Urothelium cell line (cell line): ENCODE data around the gene CT45A6.
"Not testable (repeated sequence)": the region's sequence is repeated elsewhere in the genome, so short reads cannot be mapped to it uniquely, and the experiment has no call there.

Experiments used
- DNase-seq: peaks from one replicate; pipeline ENCODE4 v3.0.0; 2011; ENCODE audit warnings: low spot score, mixed read lengths
- FAIRE-seq: peaks from 2 replicates; lab custom pipeline; 2011; peaks lifted over from hg19 to GRCh38; lab: Jason Lieb, UNC

CT45A6 gene

GRCh38 chrX:135802687-135803086 lies at the start of gene CT45A6:
Gene CT45A6 (minus strand): TSS chrX:135802787. CDS start chrX:135798993, 3,794 bp downstream.
- not testable (repeated sequence) for DNase-seq, FAIRE-seq

GRCh38 chrX:135837180-135837579 lies 34.6 kb upstream of the CT45A6 start, which contains the start of gene CT45A7:
Gene CT45A7 (minus strand): TSS chrX:135837280. CDS start chrX:135833533, 3,747 bp downstream.
- not testable (repeated sequence) for DNase-seq, FAIRE-seq

- not testable (repeated sequence) for FAIRE-seq, DNase-seq
Measured at GRCh38 chrX:135819912-135820311, 17.3 kb upstream of the CT45A6 start, which contains the start of gene CT45A2. Gene CT45A2 (minus strand): TSS chrX:135820012. CDS start chrX:135816265, 3,747 bp downstream.

- not testable (repeated sequence) for FAIRE-seq, DNase-seq
Measured at GRCh38 chrX:135785403-135785802, 17.2 kb downstream of the CT45A6 start, which contains the start of gene CT45A5. Gene CT45A5 (minus strand): TSS chrX:135785503. CDS start chrX:135781729, 3,774 bp downstream.

GRCh38 chrX:135768091-135768490 lies 34.5 kb downstream of the CT45A6 start, which contains the start of gene CT45A3:
Gene CT45A3 (minus strand): TSS chrX:135768191. CDS start chrX:135764444, 3,747 bp downstream.
- FAIRE-seq, DNase-seq: not testable (repeated sequence)

- not testable (repeated sequence) for DNase-seq, FAIRE-seq
Measured at GRCh38 chrX:135744739-135745138, 57.8 kb downstream of the CT45A6 start.
